ENCODE results near the gene RFX2. TPM values are rescaled to one million over a fixed set of nuclear protein-coding genes. Genes with fewer than 3 reads are reported as not detected.
"Not testable (repeated sequence)": the region's sequence is repeated elsewhere in the genome, so short reads cannot be mapped to it uniquely, and the experiment has no call there.

The RFX2 gene
- total RNA-seq, 3 donors from 2014 or later, result 6.1 to 16.2 (median 9.2) TPM

DNA sequence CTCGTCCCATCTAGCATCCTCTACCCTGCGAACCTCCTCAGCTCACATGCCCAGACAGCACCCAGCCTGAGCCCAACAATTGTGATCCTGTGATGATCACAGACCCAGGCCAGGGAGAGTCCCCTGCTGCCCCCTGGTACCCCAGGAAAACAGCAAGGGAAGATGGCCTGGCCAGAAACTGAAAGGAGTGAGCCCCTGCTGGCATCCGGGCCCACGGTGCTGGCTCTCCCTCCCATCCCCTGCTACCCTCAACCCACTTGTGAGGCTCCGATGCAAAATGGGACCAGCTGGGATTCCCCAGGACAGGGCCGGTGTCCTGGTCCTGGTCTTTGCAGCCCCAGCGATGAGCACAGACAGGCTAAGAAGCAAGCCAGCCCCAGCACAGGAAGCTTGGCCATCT, 146.4 kb downstream of the RFX2 start:
- H3K27ac ChIP-seq, result no peak overlapping the region
- H3K9me3 ChIP-seq, result no peaks in the 10 kb centered on the region
- DNase-seq (ENCODE audit: low spot score in 2 of 2), result no peak
- TF ChIP-seq POLR2A (IDR thresholded peaks at IDR 0.05) (no peak), POLR2AphosphoS5 (IDR thresholded peaks at IDR 0.05) (no peak)
- TF ChIP-seq, protein P1, sequence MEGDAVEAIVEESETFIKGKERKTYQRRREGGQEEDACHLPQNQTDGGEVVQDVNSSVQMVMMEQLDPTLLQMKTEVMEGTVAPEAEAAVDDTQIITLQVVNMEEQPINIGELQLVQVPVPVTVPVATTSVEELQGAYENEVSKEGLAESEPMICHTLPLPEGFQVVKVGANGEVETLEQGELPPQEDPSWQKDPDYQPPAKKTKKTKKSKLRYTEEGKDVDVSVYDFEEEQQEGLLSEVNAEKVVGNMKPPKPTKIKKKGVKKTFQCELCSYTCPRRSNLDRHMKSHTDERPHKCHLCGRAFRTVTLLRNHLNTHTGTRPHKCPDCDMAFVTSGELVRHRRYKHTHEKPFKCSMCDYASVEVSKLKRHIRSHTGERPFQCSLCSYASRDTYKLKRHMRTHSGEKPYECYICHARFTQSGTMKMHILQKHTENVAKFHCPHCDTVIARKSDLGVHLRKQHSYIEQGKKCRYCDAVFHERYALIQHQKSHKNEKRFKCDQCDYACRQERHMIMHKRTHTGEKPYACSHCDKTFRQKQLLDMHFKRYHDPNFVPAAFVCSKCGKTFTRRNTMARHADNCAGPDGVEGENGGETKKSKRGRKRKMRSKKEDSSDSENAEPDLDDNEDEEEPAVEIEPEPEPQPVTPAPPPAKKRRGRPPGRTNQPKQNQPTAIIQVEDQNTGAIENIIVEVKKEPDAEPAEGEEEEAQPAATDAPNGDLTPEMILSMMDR (IDR thresholded peaks at IDR 0.05), result no peak
- H3K4me3 ChIP-seq, result no peak overlapping the region
- H3K4me1 ChIP-seq, result peaks cover 0 to 20% of the 10 kb centered on the region in 2 donors
- no peaks in the 10 kb centered on the region for H3K27me3 ChIP-seq
- intact Hi-C loops (cut with DNase I; ENCODE audit: low total_unique reads), result no loop called here
- H3K36me3 ChIP-seq, result no peaks in the 10 kb centered on the region

DNA sequence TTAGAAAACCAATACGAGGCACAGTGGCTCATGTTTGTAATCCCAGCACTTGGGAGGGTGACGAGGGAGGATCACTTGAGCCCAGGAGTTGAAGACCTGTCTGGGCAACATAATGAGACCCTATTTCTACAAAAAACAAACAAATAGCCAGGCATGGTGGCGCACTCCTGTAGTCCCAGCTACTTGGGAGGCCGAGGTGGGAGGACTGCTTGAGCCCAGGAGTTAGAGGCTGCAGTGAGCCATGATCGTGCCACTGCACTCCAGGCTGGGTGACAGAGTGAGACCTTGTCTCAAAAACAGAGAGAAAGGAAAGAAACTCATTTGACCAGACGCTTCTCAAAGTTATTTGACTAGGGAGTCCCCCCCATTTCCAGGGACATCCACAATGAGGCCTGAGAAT, 147.0 kb downstream of the RFX2 start:
- H3K4me1 ChIP-seq, result peaks cover 0 to 14% of the 10 kb centered on the region in 2 donors
- H3K36me3 ChIP-seq; H3K27ac ChIP-seq; H3K27me3 ChIP-seq; intact Hi-C loops (cut with DNase I; ENCODE audit: low total_unique reads); H3K9me3 ChIP-seq; H3K4me3 ChIP-seq; DNase-seq (ENCODE audit: low spot score in 2 of 2): not testable (repeated sequence)

DNA sequence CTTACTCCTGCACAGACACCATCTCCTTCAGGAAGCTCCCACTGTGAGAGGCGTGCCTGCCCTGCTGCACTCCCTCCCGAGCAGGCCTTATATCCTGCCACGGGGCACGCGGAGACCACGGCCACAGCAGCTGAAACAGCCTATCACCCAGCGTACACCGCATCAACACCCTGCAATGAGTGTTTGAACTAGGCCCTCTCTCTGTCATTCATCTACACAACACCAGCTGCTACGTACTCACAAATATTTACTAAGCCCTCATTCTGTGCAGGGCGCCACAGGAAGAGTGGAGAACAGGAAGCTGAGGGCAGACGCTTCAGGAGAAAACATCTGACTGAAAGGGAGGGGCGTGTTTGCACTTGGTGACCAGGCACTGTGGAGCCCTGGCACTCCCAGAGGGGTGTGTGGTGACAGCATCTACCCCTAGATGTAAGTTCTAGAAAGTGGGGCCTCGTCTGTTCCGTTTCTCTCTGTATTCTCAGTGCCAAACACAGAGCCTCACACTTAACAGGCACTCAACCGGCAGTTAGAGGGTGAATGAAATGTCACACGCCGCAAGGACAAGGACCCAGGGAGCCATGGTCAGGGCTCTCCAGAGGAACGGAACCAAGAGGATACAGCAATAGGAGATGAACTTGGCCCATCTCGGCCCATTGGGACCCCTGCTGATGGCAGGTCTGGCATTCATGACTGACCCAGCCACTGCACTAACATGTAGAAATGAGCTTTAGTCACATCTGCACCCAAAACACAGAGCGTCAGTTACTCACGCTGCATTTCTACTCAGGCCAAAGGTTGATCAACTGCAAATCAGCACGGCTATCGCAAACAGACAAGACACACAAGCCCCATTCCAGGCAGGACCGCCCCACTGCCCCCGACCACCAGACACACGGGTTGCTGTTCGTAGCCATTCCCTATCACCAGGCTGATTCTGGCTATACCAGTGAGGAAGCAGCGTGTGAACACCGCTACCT, 148.0 kb downstream of the RFX2 start:
- TF ChIP-seq POLR2AphosphoS5 (IDR thresholded peaks at IDR 0.05) (no peak), POLR2A (IDR thresholded peaks at IDR 0.05) (no peak)
- TF ChIP-seq, protein P1 (IDR thresholded peaks at IDR 0.05), result no peak
- intact Hi-C loops (cut with DNase I; ENCODE audit: low total_unique reads), result no loop called here
- peak; percentile 41 to 64 for DNase-seq (ENCODE audit: low spot score in 2 of 2)

DNA sequence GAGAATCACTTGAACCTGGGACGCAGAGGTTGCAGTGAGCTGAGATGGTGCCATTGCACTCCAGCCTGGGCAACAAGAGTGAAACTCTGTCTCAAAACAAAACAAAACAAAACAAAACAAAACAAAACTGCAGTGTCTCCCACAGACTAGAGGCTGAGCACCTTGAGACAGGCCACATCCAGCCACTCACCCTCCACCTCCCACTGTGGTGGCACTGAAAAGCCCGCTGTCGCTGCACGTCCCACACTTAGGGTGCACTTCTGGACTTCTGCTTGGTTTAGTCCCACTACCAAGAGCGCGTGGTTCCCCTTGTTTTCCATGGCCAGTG, 148.7 kb downstream of the RFX2 start:
- H3K36me3 ChIP-seq; H3K4me3 ChIP-seq; intact Hi-C loops (cut with DNase I; ENCODE audit: low total_unique reads); DNase-seq (ENCODE audit: low spot score in 2 of 2); H3K27me3 ChIP-seq; H3K9me3 ChIP-seq: not testable (repeated sequence)
- Histone ChIP-seq H3K27ac (peak overlapping the region; percentile 70 to 73), H3K4me1 (peaks cover 0 to 11% of the 10 kb centered on the region in 2 donors)

More for the DNA sequence above, 148.0 kb downstream of the RFX2 start:
- Histone ChIP-seq H3K27ac (peak overlapping the region; percentile 70 to 73), H3K4me1 (peaks cover 0 to 11% of the 10 kb centered on the region in 2 donors), H3K36me3 (no peaks in the 10 kb centered on the region), H3K4me3 (peak overlapping the region in 1 of 3 donors; percentile 1), H3K9me3 (no peaks in the 10 kb centered on the region), H3K27me3 (no peaks in the 10 kb centered on the region)

DNA sequence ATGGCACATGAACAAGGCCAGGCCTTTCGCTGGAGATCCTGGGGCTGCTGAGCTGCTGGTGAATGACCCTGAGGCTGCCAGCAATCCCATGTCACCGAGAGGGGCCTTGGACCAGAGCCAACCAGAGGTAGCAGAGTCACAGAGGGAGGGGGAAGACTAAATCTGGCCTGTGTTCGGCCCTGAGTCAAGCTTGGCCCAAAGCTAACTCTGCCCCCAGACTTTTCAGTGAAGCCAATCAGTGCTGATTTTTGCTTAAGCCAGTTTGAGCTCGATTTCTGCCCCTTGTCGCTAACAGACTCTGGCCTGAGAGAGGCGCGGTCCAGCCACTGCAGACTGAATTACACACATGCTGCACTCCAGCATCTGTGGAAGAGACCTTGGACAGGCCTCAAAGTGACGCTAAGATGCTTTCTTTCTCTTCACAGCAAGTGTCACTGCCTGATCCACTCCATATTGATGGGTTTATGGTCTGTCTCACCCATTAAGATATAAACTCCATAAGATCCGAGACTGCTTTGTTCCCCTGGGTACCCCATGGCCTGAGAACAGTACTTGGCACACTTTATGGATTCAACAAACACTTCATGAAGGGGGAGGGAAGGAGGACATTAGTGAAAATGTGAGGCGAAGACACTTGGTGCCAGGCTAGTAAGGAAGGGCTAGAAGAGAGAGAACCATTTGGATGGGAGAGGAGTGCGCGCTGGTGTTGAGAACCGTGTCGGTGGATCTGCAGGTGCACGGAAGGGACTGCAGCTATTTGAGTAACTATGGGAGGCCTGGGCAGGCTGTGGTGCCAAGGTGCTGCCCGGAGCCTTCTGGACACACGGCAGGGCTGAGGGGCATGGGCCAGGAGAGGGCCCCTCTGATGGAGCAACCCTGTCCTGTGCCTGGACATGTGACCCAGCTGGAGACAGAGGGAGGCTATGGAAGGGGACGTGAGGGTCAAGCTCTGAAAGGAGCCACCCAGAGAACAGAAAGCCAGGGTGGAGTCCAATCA, 150.0 kb downstream of the RFX2 start:
- intact Hi-C loops (cut with DNase I; ENCODE audit: low total_unique reads), result no loop called here
- Histone ChIP-seq H3K27me3 (no peaks in the 10 kb centered on the region), H3K9me3 (no peaks in the 10 kb centered on the region), H3K27ac (peak overlapping the region in 1 of 2 donors; percentile 70), H3K36me3 (no peaks in the 10 kb centered on the region), H3K4me1 (peaks cover 0 to 11% of the 10 kb centered on the region in 2 donors), H3K4me3 (no peak overlapping the region)
- DNase-seq (ENCODE audit: low spot score in 2 of 2), result no peak
- TF ChIP-seq POLR2A (IDR thresholded peaks at IDR 0.05) (no peak), POLR2AphosphoS5 (IDR thresholded peaks at IDR 0.05) (no peak)
- TF ChIP-seq, protein P1 (IDR thresholded peaks at IDR 0.05), result no peak

Measured in breast epithelium (tissue), 4 donors.